ENCODE results near the gene ACOX1. TPM values are rescaled to one million over a fixed set of nuclear protein-coding genes. Genes with fewer than 3 reads are reported as not detected.
A peak's percentile ranks its signal among the peaks of the same experiment; 100 is the strongest.

The ACOX1 gene
- 100 to 1,000 TPM in 3 of 4 donors, 10 to 100 TPM in 1; 37.0 to 254 (median 212) TPM for total RNA-seq

- Histone ChIP-seq H3K9me3 (no peaks in the 10 kb centered on the region), H3K36me3 (no peaks in the 10 kb centered on the region), H3K27ac (peak within 1 kb of the TSS; percentile 97 to 98 (median 98)), H3K4me3 (peak within 1 kb of the TSS; percentile 73 to 84 (median 78)), H3K4me1 (peaks cover 0 to 58% (median 44%) of the 10 kb centered on the region in 4 donors), H3K27me3 (no peaks in the 10 kb centered on the region)
- DNase-seq: peak; percentile 98
- TF ChIP-seq POLR2AphosphoS5 (IDR thresholded peaks at IDR 0.05) (peak; percentile 93 to 98 (median 97)), EP300 (IDR thresholded peaks at IDR 0.05; ENCODE audit: low read depth) (no peak), POLR2A (IDR thresholded peaks at IDR 0.05) (peak; percentile 94)
- TF ChIP-seq, protein P1, sequence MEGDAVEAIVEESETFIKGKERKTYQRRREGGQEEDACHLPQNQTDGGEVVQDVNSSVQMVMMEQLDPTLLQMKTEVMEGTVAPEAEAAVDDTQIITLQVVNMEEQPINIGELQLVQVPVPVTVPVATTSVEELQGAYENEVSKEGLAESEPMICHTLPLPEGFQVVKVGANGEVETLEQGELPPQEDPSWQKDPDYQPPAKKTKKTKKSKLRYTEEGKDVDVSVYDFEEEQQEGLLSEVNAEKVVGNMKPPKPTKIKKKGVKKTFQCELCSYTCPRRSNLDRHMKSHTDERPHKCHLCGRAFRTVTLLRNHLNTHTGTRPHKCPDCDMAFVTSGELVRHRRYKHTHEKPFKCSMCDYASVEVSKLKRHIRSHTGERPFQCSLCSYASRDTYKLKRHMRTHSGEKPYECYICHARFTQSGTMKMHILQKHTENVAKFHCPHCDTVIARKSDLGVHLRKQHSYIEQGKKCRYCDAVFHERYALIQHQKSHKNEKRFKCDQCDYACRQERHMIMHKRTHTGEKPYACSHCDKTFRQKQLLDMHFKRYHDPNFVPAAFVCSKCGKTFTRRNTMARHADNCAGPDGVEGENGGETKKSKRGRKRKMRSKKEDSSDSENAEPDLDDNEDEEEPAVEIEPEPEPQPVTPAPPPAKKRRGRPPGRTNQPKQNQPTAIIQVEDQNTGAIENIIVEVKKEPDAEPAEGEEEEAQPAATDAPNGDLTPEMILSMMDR (IDR thresholded peaks at IDR 0.05): peak; percentile 23 to 77 (median 32)
- WGBS, 2 donors (ENCODE audit: low coverage in 1 of 2): 0% methylated on average over 2 to 61 of the region's 72 CpGs
- intact Hi-C loops (cut with DNase I; ENCODE audit: low total_unique reads) (no loop called here), in situ Hi-C loops (cut with MboI; ENCODE audit: low pct_ligation_motif_present in 1 of 4, low pct_unique_long_range_greater_than_20kb in 1 of 4, low sequenced_read_pairs in 3 of 4) (no loop called here)
Measured at GRCh38 chr17:75978938-75979704, at the start of gene ACOX1, which contains the start of gene TEN1. ACOX1 (minus strand) TSS chr17:75979166; CDS start chr17:75979073, 93 bp downstream. TEN1 (plus strand) TSS chr17:75979240; CDS start chr17:75986193, 6,953 bp downstream.

DNA sequence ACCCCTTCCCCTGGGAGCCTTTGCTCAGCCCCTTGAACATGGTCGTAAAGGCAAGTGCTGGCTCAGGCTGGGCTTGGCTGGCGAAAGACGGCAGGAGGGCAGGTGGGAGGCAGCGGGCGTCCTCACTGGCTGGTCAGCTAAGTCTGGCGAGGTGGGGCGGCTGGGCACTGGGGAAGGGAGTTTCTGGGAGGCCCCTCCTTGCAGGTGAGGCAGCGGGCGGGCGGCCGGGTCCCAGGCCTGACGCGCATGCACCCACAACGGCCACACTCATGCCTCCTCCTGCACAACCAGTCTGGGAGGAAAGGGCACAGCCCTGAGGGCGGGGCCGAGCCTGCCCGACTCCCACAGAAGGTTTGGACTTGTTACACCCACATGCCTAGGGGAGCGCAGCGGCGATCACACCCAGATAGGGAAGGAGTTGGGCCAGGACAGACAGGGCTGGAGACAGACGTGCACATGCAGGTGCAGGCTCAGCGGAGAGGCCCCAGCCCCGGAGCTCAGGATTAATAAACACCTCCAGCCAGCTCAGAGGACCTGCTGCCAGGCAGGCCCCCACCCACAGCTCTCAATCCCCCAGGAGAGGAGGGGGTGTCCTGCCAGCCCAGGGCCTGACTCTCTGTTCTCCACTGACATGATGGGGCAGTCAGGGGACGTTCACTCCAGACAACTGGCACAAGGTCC lies 48.3 kb upstream of the ACOX1 start, which contains the start of gene EVPL:
EVPL (minus strand) TSS at position 148 of the 681 bp plus-strand sequence; CDS start at position 40, 108 bp downstream.
- Histone ChIP-seq H3K9me3 (no peaks in the 10 kb centered on the region), H3K27ac (peak within 1 kb of the TSS; percentile 79 to 87 (median 82)), H3K4me3 (peak within 1 kb of the TSS in 3 of 4 donors; percentile 34 to 45 (median 44)), H3K36me3 (no peaks in the 10 kb centered on the region), H3K4me1 (peaks cover 8 to 45% (median 30%) of the 10 kb centered on the region in 4 donors), H3K27me3 (no peaks in the 10 kb centered on the region)
- DNase-seq: peak; percentile 90
- TF ChIP-seq, protein P1 (IDR thresholded peaks at IDR 0.05): no peak
- TF ChIP-seq POLR2A (IDR thresholded peaks at IDR 0.05) (peak; percentile 74), POLR2AphosphoS5 (IDR thresholded peaks at IDR 0.05) (peak; percentile 66 to 83 (median 76))
- 60 to 63% methylated on average over 1 to 24 of the region's 24 CpGs for WGBS, 2 donors (ENCODE audit: low coverage in 1 of 2)
- intact Hi-C loops (cut with DNase I; ENCODE audit: low total_unique reads) (no loop called here), in situ Hi-C loops (cut with MboI; ENCODE audit: low pct_ligation_motif_present in 1 of 4, low pct_unique_long_range_greater_than_20kb in 1 of 4, low sequenced_read_pairs in 3 of 4) (no loop called here)

DNA sequence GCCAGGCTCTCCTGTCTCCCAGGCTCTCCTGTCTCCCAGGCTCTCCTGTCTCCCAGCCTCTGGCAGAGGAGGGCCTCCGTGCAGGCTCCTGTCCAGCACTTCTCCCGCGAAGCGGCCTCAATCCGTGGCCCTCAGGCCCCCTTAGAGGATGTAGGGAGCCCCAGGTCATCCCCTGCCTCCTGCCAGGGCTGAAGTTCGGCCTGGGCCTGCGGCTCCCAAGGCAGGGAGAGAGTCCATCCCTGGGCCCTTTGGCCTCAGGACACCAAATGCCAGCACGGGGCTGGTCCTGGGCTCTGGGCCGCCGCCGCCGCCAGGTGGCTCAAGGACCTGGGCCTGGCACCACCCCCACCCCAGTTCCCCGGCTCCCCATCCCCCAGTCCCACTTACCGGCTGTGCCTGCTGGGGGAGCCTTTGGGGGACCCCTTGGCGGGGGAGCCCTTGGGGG lies 47.8 kb upstream of the ACOX1 start:
- TF ChIP-seq POLR2AphosphoS5 (IDR thresholded peaks at IDR 0.05) (no peak), POLR2A (IDR thresholded peaks at IDR 0.05) (no peak), EP300 (IDR thresholded peaks at IDR 0.05; ENCODE audit: low read depth) (no peak)
- TF ChIP-seq, protein P1 (IDR thresholded peaks at IDR 0.05): peak in 3 of 5 experiments; percentile 23 to 33 (median 29)
- WGBS, 2 donors (ENCODE audit: low coverage in 1 of 2): 63% methylated on average over 5 of the region's 15 CpGs; no CpG with 5 or more reads in 1 of the 2 donors
- intact Hi-C loops (cut with DNase I; ENCODE audit: low total_unique reads) (no loop called here), in situ Hi-C loops (cut with MboI; ENCODE audit: low pct_ligation_motif_present in 1 of 4, low pct_unique_long_range_greater_than_20kb in 1 of 4, low sequenced_read_pairs in 3 of 4) (no loop called here)
- no peaks in the 10 kb centered on the region for H3K36me3 ChIP-seq
- H3K9me3 ChIP-seq: no peaks in the 10 kb centered on the region
- H3K27me3 ChIP-seq: no peaks in the 10 kb centered on the region
- peak overlapping the region; percentile 79 to 87 (median 82) for H3K27ac ChIP-seq
- peaks cover 8 to 45% (median 28%) of the 10 kb centered on the region in 4 donors for H3K4me1 ChIP-seq
- DNase-seq: no peak
- H3K4me3 ChIP-seq: peak overlapping the region in 3 of 4 donors; percentile 34 to 45 (median 44)

DNA sequence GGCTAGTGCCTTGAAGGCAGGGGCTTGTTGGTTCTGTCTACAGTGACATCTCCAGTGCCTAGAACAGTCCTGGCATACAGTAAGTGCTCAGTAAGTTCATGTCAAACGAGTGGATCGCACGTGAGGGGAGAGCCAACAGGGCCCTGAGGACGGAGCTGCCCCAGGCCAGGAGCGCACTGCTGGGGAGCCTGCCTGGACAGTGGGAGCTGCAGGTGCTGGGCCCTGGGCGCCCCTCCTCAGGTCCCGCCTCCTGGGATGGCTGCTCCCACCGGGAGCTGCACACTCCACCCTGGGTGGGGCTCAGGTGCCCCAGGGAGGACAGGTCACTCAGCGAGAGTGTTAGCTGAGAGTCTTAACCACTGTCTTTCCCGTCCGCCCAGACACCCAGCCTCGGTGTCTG lies 46.3 kb upstream of the ACOX1 start:
- no peaks in the 10 kb centered on the region for H3K36me3 ChIP-seq

More for the DNA sequence above, 46.3 kb upstream of the ACOX1 start:
- Histone ChIP-seq H3K9me3 (no peaks in the 10 kb centered on the region), H3K4me3 (no peak overlapping the region), H3K27ac (peak overlapping the region in 2 of 4 donors; percentile 17 to 82), H3K27me3 (no peaks in the 10 kb centered on the region), H3K4me1 (peaks cover 8 to 44% (median 28%) of the 10 kb centered on the region in 4 donors)
- intact Hi-C loops (cut with DNase I; ENCODE audit: low total_unique reads): no loop called here
- DNase-seq: no peak
- no peak for TF ChIP-seq EP300 (IDR thresholded peaks at IDR 0.05; ENCODE audit: low read depth)
- TF ChIP-seq, protein P1 (IDR thresholded peaks at IDR 0.05): no peak
- no peak for TF ChIP-seq POLR2AphosphoS5 (IDR thresholded peaks at IDR 0.05)
- TF ChIP-seq POLR2A (IDR thresholded peaks at IDR 0.05): no peak
- in situ Hi-C loops (cut with MboI; ENCODE audit: low pct_ligation_motif_present in 1 of 4, low pct_unique_long_range_greater_than_20kb in 1 of 4, low sequenced_read_pairs in 3 of 4): no loop called here
- WGBS, 2 donors (ENCODE audit: low coverage in 1 of 2): 80% methylated on average over 11 of the region's 12 CpGs; no CpG with 5 or more reads in 1 of the 2 donors

Data from transverse colon (tissue), 4 donors.